22Rv1 (cell line): ENCODE results near the gene THSD4.

Experiments
- ZFX ChIP-seq: fragments of 450-650 bp; IDR thresholded peaks from 2 replicates; pipeline ENCODE4 v1.6.1; 2017; ENCODE audit warnings: antibody characterized with exemption, borderline replicate concordance
- TF ChIP-seq, protein P1 (sequence below): fragments of 450-650 bp; IDR thresholded peaks from 2 replicates; pipeline ENCODE4 v1.5.1; 2017; ENCODE audit warnings: mild to moderate bottlenecking

DNA sequence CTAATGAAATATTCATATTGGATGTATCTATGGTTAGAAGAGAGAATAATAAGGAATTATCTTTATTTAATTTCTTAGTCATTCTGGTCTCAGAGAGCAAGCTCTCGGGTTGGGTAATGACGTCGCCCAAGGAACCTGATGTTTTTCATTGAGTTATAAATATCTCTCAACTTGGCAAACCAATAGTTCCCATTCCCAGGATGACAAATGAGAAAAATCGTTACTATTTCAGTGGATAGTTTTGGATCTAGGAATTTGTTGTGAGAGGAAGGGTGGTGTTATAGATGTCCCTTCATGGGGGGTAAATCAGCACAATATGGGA lies 532.2 kb downstream of the THSD4 start:
- TF ChIP-seq, protein P1, sequence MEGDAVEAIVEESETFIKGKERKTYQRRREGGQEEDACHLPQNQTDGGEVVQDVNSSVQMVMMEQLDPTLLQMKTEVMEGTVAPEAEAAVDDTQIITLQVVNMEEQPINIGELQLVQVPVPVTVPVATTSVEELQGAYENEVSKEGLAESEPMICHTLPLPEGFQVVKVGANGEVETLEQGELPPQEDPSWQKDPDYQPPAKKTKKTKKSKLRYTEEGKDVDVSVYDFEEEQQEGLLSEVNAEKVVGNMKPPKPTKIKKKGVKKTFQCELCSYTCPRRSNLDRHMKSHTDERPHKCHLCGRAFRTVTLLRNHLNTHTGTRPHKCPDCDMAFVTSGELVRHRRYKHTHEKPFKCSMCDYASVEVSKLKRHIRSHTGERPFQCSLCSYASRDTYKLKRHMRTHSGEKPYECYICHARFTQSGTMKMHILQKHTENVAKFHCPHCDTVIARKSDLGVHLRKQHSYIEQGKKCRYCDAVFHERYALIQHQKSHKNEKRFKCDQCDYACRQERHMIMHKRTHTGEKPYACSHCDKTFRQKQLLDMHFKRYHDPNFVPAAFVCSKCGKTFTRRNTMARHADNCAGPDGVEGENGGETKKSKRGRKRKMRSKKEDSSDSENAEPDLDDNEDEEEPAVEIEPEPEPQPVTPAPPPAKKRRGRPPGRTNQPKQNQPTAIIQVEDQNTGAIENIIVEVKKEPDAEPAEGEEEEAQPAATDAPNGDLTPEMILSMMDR = no peak
- TF ChIP-seq ZFX = no peak
